ENCODE results near the gene CIDEA. TPM values are rescaled to one million over a fixed set of nuclear protein-coding genes. Genes with fewer than 3 reads are reported as not detected.
"Not testable (repeated sequence)": the region's sequence is repeated elsewhere in the genome, so short reads cannot be mapped to it uniquely, and the experiment has no call there.

The CIDEA gene
- total RNA-seq: 11.1 TPM

GRCh38 chr18:12254136-12254819 lies at the start of gene CIDEA:
TSS of gene CIDEA (plus strand) at chr18:12254361. CDS start at chr18:12254384, 23 bp downstream.
- no peak for DNase-seq

GRCh38 chr18:12208296-12209153 lies 45.6 kb upstream of the CIDEA start:
- DNase-seq: not testable (repeated sequence)

GRCh38 chr18:12212308-12212707 lies 41.9 kb upstream of the CIDEA start:
- not testable (repeated sequence) for DNase-seq

DNA sequence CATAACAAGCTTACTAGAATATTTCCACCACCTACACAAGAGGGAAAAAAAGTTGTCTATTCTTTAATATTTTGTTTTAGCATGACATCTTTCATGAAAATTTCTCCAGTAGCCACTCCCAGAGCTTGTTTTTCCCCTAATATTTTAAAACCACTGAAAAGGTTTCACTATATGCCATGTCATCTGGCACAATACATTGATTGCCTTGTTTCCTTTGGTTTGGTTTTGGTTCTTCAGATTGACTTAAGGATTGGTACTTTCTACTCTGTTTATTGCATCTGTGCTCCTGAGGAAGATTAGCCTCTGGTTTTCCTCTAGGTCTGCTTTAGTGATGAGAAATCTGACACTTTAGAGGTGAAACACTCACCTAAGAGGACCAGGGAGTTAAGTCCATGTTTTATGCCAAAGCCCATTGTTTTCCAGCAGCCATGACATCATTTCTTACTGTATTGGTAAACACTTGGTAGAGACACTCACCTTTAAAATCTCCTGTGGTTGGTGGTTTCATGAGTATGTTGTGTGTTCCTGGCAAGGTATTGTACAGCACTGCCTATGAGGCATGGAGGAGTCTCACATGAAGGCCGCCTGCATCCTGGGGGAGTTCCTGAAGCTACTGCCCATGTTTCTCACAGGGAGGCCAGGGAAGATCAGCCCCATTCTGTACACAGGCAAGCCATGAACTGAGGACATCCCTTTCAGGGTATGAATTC lies 39.7 kb upstream of the CIDEA start:
- DNase-seq: not testable (repeated sequence)

- DNase-seq: not testable (repeated sequence)
Measured at GRCh38 chr18:12216471-12216870, 37.7 kb upstream of the CIDEA start.

- DNase-seq: not testable (repeated sequence)
Measured at GRCh38 chr18:12218603-12219002, 35.6 kb upstream of the CIDEA start.

- DNase-seq: not testable (repeated sequence)
Measured at GRCh38 chr18:12222041-12222440, 32.1 kb upstream of the CIDEA start.

- not testable (repeated sequence) for DNase-seq
Measured at GRCh38 chr18:12223326-12223725, 30.8 kb upstream of the CIDEA start.

- not testable (repeated sequence) for DNase-seq
Measured at GRCh38 chr18:12226807-12227206, 27.4 kb upstream of the CIDEA start.

- DNase-seq: not testable (repeated sequence)
Measured at GRCh38 chr18:12227399-12228186, 26.6 kb upstream of the CIDEA start.

GRCh38 chr18:12228308-12228707 lies 25.9 kb upstream of the CIDEA start:
- DNase-seq: not testable (repeated sequence)

GRCh38 chr18:12230561-12230960 lies 23.6 kb upstream of the CIDEA start:
- DNase-seq: not testable (repeated sequence)

GRCh38 chr18:12231040-12231882 lies 22.9 kb upstream of the CIDEA start:
- DNase-seq: no peak

- DNase-seq: no peak
Measured at GRCh38 chr18:12231986-12232385, 22.2 kb upstream of the CIDEA start.

DNA sequence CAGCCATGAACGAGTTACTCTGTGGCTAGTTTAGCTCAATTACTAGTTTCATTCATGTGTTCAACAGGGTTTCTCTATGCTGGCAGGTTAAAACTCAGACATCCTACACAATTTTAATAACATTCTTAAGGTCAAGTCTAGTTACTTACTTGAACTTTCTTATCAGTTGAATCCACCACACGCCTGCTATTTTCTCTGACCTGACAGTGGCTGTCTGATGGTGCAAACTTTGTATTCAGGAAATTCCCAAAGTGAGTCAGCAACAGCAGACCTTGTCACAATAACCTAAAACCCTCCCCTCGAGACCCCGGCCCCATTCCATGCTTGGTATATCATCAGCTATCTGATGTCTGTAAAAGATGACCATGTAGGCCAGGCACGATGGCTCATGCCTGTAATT lies 20.8 kb upstream of the CIDEA start:
- DNase-seq: no peak

- DNase-seq: no peak
Measured at GRCh38 chr18:12234451-12235190, 19.5 kb upstream of the CIDEA start.

DNA sequence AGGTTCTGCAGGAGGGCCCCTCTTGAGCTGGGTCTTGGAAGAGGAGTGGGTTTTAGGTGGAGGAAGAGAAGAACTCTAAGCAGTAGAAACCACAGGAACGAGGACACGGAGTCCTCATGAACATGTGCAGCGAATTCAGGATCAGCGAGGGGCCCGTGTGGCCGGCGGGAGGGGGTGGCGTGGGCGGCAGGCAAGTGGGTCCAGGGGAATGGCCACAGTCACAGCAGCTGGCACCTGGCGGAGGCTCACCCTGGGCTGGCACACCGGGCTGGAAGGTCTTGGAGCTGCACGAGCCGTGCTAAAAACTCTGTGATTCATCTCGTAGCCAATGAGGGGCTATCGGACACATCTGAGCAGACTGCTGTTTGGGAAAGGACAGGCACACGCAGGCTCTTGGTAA lies 18.0 kb upstream of the CIDEA start:
- DNase-seq: no peak

- no peak for DNase-seq
Measured at GRCh38 chr18:12236934-12237832, 17.0 kb upstream of the CIDEA start.

DNA sequence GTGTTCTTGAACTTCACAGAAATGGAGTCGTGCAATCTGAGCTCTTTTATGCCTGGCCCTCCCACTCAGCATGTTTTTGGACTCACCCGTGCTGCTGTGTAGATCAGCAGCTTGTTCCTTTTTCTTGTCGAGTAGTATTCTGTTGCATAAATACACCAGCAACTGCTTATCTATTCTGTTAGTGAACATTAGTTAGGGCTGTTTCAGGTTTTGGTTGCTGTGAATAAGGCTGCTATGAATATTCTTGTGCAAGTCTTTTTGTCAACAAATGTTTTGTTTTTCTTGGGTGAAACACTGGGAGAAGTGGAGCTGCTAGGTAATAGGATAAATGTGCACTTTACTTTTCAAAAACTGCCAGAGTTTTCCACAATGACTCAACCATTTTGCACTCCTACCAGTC lies 15.3 kb upstream of the CIDEA start:
- no peak for DNase-seq
